COLO829 (cell line): ENCODE measurements around the gene RC3H2.
A peak's percentile ranks its signal among the peaks of the same experiment; 100 is the strongest.
"Not testable (repeated sequence)": the region's sequence is repeated elsewhere in the genome, so short reads cannot be mapped to it uniquely, and the experiment has no call there.

Source experiments
- DNase-seq: peaks from one replicate; pipeline ENCODE4 v3.0.0; 2012; ENCODE audit warnings: low spot score

Gene RC3H2

GRCh38 chr9:122929796-122930354 lies 24.7 kb upstream of the RC3H2 start:
- no peak for DNase-seq

GRCh38 chr9:122923947-122924346 lies 18.8 kb upstream of the RC3H2 start:
- no peak for DNase-seq

- no peak for DNase-seq
These were observed 17.6 kb upstream of the RC3H2 start for GRCh38 chr9:122922713-122923112.

GRCh38 chr9:122918310-122918709 lies 13.2 kb upstream of the RC3H2 start:
- DNase-seq: no peak

GRCh38 chr9:122912964-122913673 lies 8.0 kb upstream of the RC3H2 start, which contains the start of gene ZBTB6:
TSS of gene ZBTB6 (minus strand) at chr9:122913323. CDS start at chr9:122912072, 1,251 bp downstream.
- DNase-seq: peak; percentile 79

GRCh38 chr9:122912671-122912963 lies 7.5 kb upstream of the RC3H2 start:
- no peak for DNase-seq

- DNase-seq: not testable (repeated sequence)
These were observed 963 bp upstream of the RC3H2 start for GRCh38 chr9:122906122-122906521.

- peak; percentile 31 for DNase-seq
These were observed 715 bp downstream of the RC3H2 start for GRCh38 chr9:122904466-122904822.

- no peak for DNase-seq
These were observed 4.4 kb downstream of the RC3H2 start for GRCh38 chr9:122900791-122901190.

- no peak for DNase-seq
These were observed 7.2 kb downstream of the RC3H2 start for GRCh38 chr9:122897969-122898368.

GRCh38 chr9:122888480-122888879 lies 16.7 kb downstream of the RC3H2 start:
- no peak for DNase-seq

GRCh38 chr9:122883125-122883524 lies 22.0 kb downstream of the RC3H2 start:
- no peak for DNase-seq

- no peak for DNase-seq
These were observed 25.7 kb downstream of the RC3H2 start for GRCh38 chr9:122879443-122879842.

- DNase-seq: no peak
These were observed 29.6 kb downstream of the RC3H2 start for GRCh38 chr9:122875523-122875922.

- not testable (repeated sequence) for DNase-seq
These were observed 37.9 kb downstream of the RC3H2 start for GRCh38 chr9:122867276-122867675.

- DNase-seq: no peak
These were observed 39.1 kb downstream of the RC3H2 start for GRCh38 chr9:122866079-122866478.

GRCh38 chr9:122865300-122865699 lies 39.9 kb downstream of the RC3H2 start:
- no peak for DNase-seq

- DNase-seq: no peak
These were observed 41.8 kb downstream of the RC3H2 start for GRCh38 chr9:122863407-122863806.

- no peak for DNase-seq
These were observed 44.6 kb downstream of the RC3H2 start for GRCh38 chr9:122860319-122861142.

GRCh38 chr9:122857815-122858214 lies 47.3 kb downstream of the RC3H2 start:
- no peak for DNase-seq

- DNase-seq: not testable (repeated sequence)
These were observed 52.9 kb downstream of the RC3H2 start for GRCh38 chr9:122852085-122852786.

- DNase-seq: no peak
These were observed 56.8 kb downstream of the RC3H2 start for GRCh38 chr9:122848256-122848943.
